Common myeloid progenitor, CD34-positive (primary cell): ENCODE results near the gene ADAM17.

Experiments
- CTCF ChIA-PET: fragments of 350-600 bp; sonication (Branson Sonifier 250); formaldehyde crosslinking; loops from one replicate; lab custom pipeline; 2021; ENCODE audit warnings: antibody characterized with exemption; lab: Charles Lee
- POLR2A ChIA-PET: fragments of 350-600 bp; sonication (Branson Sonifier 250); formaldehyde crosslinking; loops from one replicate; lab custom pipeline; 2021; ENCODE audit warnings: antibody characterized with exemption; lab: Charles Lee
- DNase-seq, 3 donors: peaks; one replicate each; pipeline versions ENCODE4 v3.0.0 to v3.0.0-alpha.2; 2013
- H3K27ac ChIP-seq, 2 experiments: 1 replicate in 1 of 2; 2 replicates in 1 of 2; pipeline ENCODE4 v1.7.0; 2013; ENCODE audit warnings: inconsistent platforms in 2 of 2, low read length in 2 of 2, mild to moderate bottlenecking in 2 of 2, low read depth in 1 of 2, moderate library complexity in 1 of 2; ENCODE audit not compliant: severe bottlenecking in 2 of 2, insufficient read depth in 1 of 2, poor library complexity in 1 of 2
- H3K27me3 ChIP-seq, 5 experiments: replicated peaks in 2 of 5; 1 replicate in 3 of 5; 2 replicates in 2 of 5; pipeline versions ENCODE4 v1.6.1 to v1.7.0; 2013; ENCODE audit warnings: low read length in 4 of 5, mild to moderate bottlenecking in 2 of 5, moderate library complexity in 2 of 5, inconsistent platforms in 1 of 5; ENCODE audit not compliant: insufficient read depth in 5 of 5, control insufficient read depth in 4 of 5
- H3K36me3 ChIP-seq, 4 experiments: 1 replicate in 2 of 4; 2 replicates in 2 of 4; pipeline versions ENCODE4 v1.6.1 to v1.7.0; 2013; ENCODE audit warnings: low read length in 3 of 4, control low read depth in 1 of 4, mild to moderate bottlenecking in 1 of 4; ENCODE audit not compliant: control insufficient read depth in 4 of 4, insufficient read depth in 4 of 4
- H3K4me1 ChIP-seq, 4 experiments: 1 replicate in 3 of 4; 2 replicates in 1 of 4; pipeline versions ENCODE4 v1.6.1 to v1.7.1; 2013; ENCODE audit warnings: low read length in 3 of 4, mild to moderate bottlenecking in 3 of 4, control low read depth in 1 of 4, inconsistent platforms in 1 of 4, moderate library complexity in 1 of 4; ENCODE audit not compliant: control insufficient read depth in 4 of 4, insufficient read depth in 4 of 4; ENCODE audit errors: control extremely low read depth in 1 of 4
- H3K4me3 ChIP-seq, 7 experiments: 1 replicate in 4 of 7; 2 replicates in 3 of 7; pipeline versions ENCODE4 v1.5.1 to v1.7.0; 2013; ENCODE audit warnings: mild to moderate bottlenecking in 7 of 7, low read length in 6 of 7, moderate library complexity in 6 of 7, inconsistent platforms in 2 of 7, low read depth in 2 of 7, control low read depth in 1 of 7; ENCODE audit not compliant: insufficient read depth in 4 of 7, control insufficient read depth in 1 of 7; ENCODE audit errors: extremely low read depth in 1 of 7
- H3K9me3 ChIP-seq, 5 experiments: 1 replicate in 4 of 5; 2 replicates in 1 of 5; pipeline versions ENCODE4 v1.6.1 to v1.7.1; 2013; ENCODE audit warnings: low read length in 4 of 5, mild to moderate bottlenecking in 2 of 5, inconsistent platforms in 1 of 5, low read depth in 1 of 5, moderate library complexity in 1 of 5; ENCODE audit not compliant: control insufficient read depth in 4 of 5, insufficient read depth in 2 of 5; ENCODE audit errors: control extremely low read depth in 1 of 5
- WGBS: methylation state at CpG from one replicate; pipeline ENCODE4 v1.1.5; 2013; ENCODE audit not compliant: insufficient coverage; 5-methylcytosine and 5-hydroxymethylcytosine counted together

ADAM17 gene

DNA sequence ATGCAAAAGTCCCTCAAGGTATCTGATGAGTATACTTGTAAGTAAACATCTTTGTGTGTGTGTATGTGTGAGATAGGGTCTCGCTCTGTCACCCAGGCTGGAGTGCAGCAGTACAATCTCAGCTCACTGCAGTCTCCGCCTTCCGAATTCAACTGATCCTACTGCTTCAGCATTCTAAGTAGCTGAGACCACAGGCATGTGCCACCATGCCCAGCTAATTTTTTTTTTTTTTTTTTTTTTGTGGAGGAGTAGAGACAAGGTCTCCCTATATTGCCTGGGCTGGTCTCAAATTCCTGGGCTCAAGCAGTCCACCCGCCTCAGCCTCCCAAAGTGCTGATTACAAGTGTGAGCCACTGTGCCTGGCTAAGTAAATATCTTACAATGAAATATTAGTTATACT lies 23.2 kb downstream of the ADAM17 start:
- H3K27me3 ChIP-seq: no peaks in the 10 kb centered on the region
- POLR2A ChIA-PET: no interaction called here
- WGBS: 100% methylated on average over 1 of the region's 4 CpGs
- H3K36me3 ChIP-seq: peaks cover 16 to 47% (median 20%) of the 10 kb centered on the region in 4 experiments
- CTCF ChIA-PET: interaction anchor here (0.8 to 2.8 kb wide), 2 partner anchors 15 to 23 kb away, joined by 3 to 9 read pairs; partner anchors contain the start of gene ADAM17
- no peak overlapping the region for H3K4me3 ChIP-seq
- H3K9me3 ChIP-seq: no peaks in the 10 kb centered on the region
- peaks cover 7 to 22% (median 13%) of the 10 kb centered on the region in 4 experiments for H3K4me1 ChIP-seq
- H3K27ac ChIP-seq: no peak overlapping the region
- no peak for DNase-seq

DNA sequence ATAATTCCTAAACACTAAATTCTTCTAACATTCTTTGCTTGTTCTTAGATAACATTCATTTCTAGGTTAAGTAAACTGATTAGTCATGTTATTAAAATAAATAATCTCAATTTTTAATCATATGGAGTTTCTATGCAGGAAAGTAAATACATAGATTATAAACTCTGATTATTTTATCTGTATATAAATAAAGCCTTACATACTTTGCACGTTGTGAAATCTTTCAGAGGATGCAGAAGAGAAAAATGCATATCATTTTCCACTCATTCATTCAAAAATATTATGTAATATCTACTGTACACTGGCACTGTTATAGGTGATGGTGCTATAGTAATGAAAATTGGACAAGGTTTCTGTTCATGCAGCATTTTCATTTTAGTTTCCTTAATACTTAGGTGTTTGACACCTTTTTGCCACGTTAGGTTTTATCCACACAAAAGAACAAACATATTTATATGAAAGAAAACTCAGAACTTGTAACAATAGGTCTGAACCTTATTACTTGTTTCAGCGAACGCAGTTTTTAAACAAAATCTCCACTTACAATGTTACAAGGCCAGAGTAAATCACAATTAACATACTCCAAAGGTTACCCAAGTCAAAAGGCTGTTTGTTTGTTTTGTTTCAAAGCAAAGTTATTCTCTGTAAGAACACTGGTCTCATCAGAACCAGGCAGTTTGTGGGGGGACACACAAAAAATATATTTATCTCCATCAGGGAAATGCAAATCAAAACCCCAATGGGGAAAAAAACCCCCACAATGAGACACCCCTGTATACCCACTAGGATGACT lies 27.4 kb downstream of the ADAM17 start:
- DNase-seq: no peak
- POLR2A ChIA-PET: no interaction called here
- CTCF ChIA-PET: no interaction called here
- Histone ChIP-seq H3K4me3 (no peak overlapping the region), H3K27me3 (no peaks in the 10 kb centered on the region), H3K4me1 (no peaks in the 10 kb centered on the region), H3K27ac (no peak overlapping the region), H3K36me3 (peaks cover 25 to 61% (median 29%) of the 10 kb centered on the region in 4 experiments), H3K9me3 (no peaks in the 10 kb centered on the region)
- no CpG with 5 or more reads among the region's 4 CpGs for WGBS

DNA sequence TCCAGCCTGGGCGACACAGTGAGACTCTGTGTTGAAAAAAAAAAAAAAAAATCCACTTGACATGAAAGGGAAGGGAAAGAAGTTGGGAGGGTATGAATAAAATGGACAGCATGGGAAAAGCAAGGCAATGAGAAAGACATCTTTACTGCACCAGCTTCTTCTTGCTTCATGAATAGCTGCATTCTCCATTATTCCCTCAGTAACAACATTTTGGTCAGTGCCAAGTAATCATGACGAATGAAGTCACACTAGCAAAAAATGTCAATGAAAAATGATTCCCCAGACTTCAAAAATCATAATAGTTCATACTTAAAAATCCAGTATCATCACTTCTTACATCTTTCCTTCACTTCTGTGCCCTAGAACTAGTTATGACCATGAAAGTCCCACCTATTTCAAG lies 30.4 kb downstream of the ADAM17 start:
- Histone ChIP-seq H3K4me3 (no peak overlapping the region), H3K4me1 (no peaks in the 10 kb centered on the region), H3K9me3 (no peaks in the 10 kb centered on the region), H3K27me3 (no peaks in the 10 kb centered on the region), H3K27ac (no peak overlapping the region), H3K36me3 (peaks cover 31 to 65% (median 32%) of the 10 kb centered on the region in 4 experiments)
- POLR2A ChIA-PET: interaction anchor here (0.6 kb wide), 2 partner anchors 8 to 186 kb away, joined by 3 to 6 read pairs; no protein-coding TSS in a partner anchor
- no peak for DNase-seq
- WGBS: 100% methylated on average over 1 of the region's 2 CpGs
- CTCF ChIA-PET: no interaction called here

DNA sequence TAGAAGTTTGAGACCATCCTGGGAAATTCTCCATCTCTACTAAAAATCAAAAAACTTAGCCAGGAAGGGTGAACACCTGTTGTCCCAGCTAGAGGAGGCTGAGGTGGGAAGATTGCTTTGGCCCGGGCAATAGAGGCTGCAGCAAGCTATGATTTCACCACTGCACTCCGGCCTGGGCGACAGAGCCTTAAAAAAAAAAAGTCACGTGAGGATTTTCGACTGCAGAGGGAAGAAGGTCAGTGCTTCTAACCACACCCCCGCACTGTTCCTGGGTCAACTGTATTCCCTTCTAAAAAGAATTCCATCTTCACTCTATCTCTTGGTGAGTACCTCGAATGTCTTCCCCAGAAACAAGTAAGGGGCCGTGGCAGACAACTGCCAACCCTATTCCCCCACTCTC lies 31.3 kb downstream of the ADAM17 start:
- Histone ChIP-seq H3K4me3 (no peak overlapping the region), H3K36me3 (peaks cover 36 to 70% (median 38%) of the 10 kb centered on the region in 4 experiments), H3K4me1 (no peaks in the 10 kb centered on the region), H3K27ac (no peak overlapping the region), H3K27me3 (no peaks in the 10 kb centered on the region), H3K9me3 (no peaks in the 10 kb centered on the region)
- ChIA-PET CTCF (no interaction called here), POLR2A (no interaction called here)
- no peak for DNase-seq
- 99% methylated on average over 7 of the region's 8 CpGs for WGBS

DNA sequence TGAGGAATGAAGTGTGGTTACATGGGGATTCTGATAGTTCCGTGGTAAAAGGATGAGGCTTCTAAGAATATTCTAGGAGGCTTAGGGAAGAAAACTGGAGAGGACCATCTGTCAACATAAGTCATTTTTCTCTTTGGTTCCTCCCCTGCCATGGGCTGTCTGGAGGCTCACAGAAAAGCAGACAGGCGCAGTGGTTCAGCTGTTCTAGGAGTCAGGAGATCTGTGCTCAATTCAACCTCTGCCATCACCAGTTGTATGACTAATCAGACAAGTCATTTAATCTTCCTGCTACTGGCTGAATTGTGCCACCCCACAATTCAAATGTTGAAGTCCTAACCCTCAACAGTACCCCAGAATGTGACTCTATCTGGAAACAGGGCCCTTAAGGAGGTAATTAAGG lies 36.4 kb downstream of the ADAM17 start:
- 100% methylated on average over 2 of the region's 2 CpGs for WGBS
- Histone ChIP-seq H3K27me3 (no peaks in the 10 kb centered on the region), H3K36me3 (peaks cover 17 to 72% (median 46%) of the 10 kb centered on the region in 4 experiments), H3K4me1 (no peaks in the 10 kb centered on the region), H3K4me3 (no peak overlapping the region), H3K9me3 (no peaks in the 10 kb centered on the region), H3K27ac (no peak overlapping the region)
- ChIA-PET CTCF (interaction anchor here (0.8 to 2.5 kb wide), 4 partner anchors 9 to 44 kb away, joined by 3 to 10 read pairs (median 3); partner anchors contain the start of gene ADAM17), POLR2A (interaction anchor here (0.6 kb wide), 1 partner anchor 31 kb away, joined by 3 read pairs; no protein-coding TSS in a partner anchor)
- no peak for DNase-seq

DNA sequence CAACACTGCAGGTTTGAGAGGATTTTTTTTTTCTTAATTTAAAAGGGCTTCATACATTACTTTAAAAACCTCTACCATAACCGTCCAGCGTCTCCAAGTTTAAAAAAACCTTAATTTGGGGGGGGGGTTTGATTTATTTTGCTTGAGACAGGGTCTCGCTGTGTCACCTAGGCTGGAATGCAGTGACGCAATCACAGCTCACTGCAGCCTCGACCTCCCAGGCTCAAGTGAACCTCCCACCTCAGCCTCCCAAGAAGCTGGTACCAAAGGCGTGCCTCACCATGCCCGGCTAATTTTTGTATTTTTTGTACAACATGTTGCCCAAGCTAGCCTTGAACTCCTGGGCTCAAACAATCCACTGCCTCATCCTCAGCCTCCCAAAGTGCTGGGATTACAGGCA lies 36.9 kb downstream of the ADAM17 start:
- Histone ChIP-seq H3K36me3 (peaks cover 15 to 69% (median 44%) of the 10 kb centered on the region in 4 experiments), H3K9me3 (no peaks in the 10 kb centered on the region), H3K27ac (no peak overlapping the region), H3K27me3 (no peaks in the 10 kb centered on the region), H3K4me1 (no peaks in the 10 kb centered on the region), H3K4me3 (no peak overlapping the region)
- WGBS: 100% methylated on average over 3 of the region's 7 CpGs
- ChIA-PET CTCF (interaction anchor here (0.8 to 2.5 kb wide), 3 partner anchors 20 to 37 kb away, joined by 3 to 10 read pairs (median 3); partner anchors contain the start of gene ADAM17), POLR2A (no interaction called here)
- no peak for DNase-seq

DNA sequence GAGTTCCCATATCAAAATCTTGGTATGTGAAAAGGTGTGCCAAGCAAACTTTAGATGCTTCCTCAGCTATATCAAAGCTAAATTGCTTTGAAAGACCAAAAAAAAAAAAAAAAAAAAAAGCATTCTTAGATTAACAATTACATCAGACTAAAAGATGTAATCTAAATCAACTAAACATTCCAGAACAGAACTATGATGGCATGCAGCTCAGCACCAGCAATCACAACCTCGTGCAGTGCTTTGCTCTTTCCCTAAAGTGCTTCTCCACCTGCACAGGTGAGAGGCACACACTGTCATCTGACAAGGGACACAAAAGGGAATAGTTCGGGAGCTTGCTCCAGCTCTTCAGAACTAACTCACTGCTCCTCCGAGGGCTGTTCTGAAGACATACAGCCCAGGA lies 37.5 kb downstream of the ADAM17 start:
- no peaks in the 10 kb centered on the region for H3K9me3 ChIP-seq
- WGBS: 100% methylated on average over 1 of the region's 3 CpGs
- POLR2A ChIA-PET: no interaction called here
- H3K4me1 ChIP-seq: no peaks in the 10 kb centered on the region
- H3K4me3 ChIP-seq: no peak overlapping the region
- no peak overlapping the region for H3K27ac ChIP-seq
- H3K36me3 ChIP-seq: peaks cover 15 to 70% (median 46%) of the 10 kb centered on the region in 4 experiments
- no peaks in the 10 kb centered on the region for H3K27me3 ChIP-seq
- no peak for DNase-seq
- CTCF ChIA-PET: interaction anchor here (0.6 to 2.5 kb wide), 6 partner anchors 19 to 299 kb away, joined by 3 to 10 read pairs (median 3); partner anchors contain the start of gene ADAM17
